Fibroblast of peridontal ligament (primary cell): ENCODE data around the gene DDX39B.
"Not testable (repeated sequence)": the region's sequence is repeated elsewhere in the genome, so short reads cannot be mapped to it uniquely, and the experiment has no call there.

Source experiments
- DNase-seq: peaks from one replicate; pipeline ENCODE4 v3.0.0-alpha.2; 2010; ENCODE audit errors: extremely low read depth

DDX39B gene

DNA sequence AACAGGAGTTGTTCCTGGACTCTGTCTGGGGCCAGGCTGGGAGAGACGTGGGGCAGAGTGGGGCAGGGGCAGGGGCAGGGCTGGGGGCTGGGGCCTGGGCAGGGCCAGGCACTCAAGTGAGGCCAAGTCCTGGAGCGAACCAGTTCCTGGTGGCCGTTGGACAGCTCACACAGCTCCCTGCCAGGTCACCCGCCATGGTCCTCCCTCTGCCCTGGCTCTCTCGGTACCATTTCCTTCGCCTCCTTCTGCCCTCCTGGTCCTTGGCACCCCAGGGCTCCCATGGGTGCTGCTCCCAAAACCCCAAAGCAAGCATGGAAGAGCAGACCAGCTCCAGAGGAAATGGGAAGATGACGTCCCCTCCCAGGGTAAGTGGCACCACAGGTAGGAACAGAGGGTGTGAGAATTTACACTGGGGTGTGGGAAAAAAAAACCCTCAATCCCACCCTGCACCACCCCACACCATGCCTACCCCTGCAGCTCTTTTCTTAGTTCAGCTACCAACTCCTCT is 12.9 kb downstream of the DDX39B start, which contains the start of gene MCCD1:
Gene MCCD1, plus strand, starts transcription at position 142 of the 508 bp plus-strand sequence. Its CDS starts 53 bp downstream, at position 195.
- DNase-seq = no peak

DNA sequence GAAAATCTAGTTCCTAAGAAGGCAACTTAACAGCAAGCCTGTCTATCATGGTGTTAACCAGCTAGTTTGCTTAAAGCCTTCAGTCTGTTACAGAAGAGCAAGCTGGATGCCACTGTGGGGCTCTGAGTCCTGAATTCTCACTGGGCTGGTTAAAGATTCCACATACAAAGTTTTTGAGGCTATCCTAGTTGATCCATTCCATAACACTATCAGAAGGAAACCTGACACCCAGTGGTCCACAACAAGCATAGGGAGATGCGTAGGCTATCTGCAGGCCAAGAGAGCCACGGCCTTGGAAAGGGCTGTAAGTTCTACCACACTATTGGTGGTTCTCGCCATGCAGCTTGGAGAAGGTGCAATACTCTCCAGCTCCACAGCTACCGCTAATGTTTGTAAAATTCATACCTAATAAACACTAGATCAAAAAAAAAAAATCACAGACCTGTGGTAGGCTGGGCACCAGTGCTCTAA is 13.5 kb downstream of the DDX39B start:
- no peak for DNase-seq

DNA sequence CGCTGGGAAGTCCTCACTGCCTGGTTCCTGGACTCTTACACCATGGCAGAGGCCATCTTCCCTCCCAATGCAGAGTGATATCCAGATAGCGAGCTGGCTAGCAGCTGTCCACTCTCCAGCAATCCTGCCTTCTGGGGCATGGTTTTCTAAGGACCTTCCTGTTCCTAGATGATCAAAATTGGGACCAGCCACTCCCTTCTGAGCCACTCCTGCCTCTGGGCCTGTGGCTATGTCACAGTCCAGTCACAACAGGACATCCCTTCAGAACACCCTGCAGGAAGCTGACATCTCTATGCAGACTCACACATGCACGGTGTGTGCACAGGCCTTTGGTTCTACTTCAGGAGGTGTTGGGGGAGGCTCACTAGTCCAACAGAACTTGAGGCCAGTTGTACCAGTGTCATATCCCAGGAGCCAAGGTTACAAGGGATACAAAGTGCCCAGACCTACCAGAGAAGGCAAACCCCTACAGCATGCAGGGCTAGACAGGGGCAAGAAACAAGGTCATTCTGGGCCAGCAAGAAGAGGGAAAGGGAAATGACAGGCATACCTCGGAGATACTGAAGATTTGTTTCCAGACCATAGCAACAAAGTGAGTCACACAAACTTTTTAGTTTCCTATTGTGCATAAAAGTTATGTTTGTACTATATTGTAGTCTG is 15.7 kb downstream of the DDX39B start:
- no peak for DNase-seq

DNA sequence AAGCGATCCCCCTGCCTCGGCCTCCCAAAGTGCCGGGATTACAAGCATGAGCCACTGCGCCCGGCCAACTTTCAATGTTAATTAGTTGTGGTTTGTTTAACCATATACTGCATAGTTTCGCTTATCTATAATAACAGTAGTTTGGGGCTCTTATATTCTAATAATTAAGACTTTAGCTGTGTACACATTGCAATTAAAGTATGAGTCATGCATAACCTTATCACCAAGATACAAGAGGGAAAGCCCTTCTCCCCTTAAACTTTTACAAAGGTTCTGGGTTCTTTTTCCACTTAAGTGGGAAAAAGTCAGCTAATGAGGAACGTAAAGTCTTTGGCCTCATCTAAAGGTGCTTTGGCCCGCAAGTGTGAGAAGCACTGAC is 16.3 kb downstream of the DDX39B start:
- DNase-seq = no peak

DNA sequence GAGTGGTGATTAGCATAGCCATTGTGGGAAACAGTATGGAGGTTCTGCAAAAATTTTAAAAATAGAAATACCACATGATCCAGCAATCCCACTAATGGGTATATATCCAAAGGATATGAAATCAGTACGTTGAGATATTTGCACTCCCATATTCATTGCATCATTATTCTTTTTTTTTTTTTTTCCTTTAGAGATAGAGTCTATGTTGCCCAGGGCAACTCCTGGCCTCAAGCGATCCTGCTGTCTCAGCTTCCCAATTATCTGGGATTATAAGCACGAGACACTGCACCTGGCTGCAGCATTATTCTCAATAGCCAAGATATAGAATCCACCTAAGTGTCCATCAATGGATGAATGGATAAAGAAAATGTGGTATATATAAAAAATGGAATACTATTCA is 20.0 kb downstream of the DDX39B start:
- no peak for DNase-seq

DNA sequence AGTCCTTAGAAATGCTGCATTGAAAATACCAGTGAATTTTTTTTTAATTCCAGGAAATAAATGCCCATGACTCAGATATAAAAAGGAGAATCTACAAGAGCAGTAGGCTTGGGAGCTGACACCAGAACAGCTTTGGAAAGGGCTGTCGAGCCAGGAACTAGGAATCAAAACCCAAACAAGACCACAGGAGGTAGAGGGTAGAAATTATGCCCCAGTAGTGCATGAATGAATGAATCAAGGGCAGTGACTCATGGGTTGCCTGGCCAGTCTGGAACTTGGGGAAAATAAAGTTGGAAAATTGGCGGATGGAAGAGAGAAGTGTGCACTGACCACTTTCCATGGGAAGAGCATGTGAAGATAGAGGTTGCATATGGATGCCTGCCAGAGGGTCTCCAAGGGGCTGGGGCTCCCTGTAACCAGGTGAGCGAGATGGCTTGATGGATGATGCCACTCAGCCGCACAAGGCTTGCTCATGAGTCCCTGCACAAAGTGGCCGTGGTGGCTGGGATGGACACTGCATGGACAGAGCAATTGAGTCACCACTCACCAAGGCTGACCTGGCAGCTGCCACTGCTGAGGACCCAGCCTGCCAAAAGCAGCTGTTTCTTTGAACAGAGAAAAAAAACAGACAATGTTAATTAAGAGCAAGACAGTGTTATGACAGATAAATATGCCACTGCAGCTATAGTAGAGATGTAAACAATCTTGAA is 28.2 kb downstream of the DDX39B start:
- DNase-seq = no peak

DNA sequence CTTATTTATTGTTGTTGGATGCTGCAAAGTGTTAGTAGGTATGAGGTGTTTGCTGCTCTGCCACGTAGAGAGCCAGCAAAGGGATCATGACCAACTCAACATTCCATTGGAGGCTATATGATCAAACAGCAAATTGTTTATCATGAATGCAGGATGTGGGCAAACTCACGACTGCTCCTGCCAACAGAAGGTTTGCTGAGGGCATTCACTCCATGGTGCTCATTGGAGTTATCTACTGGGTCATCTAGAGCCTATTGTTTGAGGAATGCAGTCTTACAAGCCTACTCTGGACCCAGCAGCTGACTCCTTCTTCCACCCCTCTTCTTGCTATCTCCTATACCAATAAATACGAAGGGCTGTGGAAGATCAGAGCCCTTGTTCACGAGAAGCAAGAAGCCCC is 31.8 kb downstream of the DDX39B start:
- DNase-seq = no peak

DNA sequence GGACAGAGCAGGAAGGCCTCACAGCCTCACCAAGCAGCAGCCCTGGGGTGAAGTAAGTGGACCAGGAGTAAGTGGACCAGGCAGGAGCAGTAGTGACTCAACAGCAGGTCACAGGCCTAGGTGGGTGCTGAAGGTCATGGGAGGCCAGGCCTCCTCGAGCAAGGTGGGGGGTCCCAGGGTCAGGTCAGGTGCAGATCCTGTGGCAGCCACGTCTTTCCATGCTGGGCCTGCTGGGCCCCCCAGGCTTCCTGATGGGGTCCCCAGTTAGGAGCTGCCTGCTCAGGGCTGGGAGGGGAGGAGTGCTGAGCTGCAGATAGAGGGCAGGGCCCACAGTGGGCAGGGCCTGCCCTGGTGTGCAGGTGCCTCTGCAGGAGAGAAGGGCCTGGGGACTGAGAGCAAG is 32.8 kb downstream of the DDX39B start:
- DNase-seq = not testable (repeated sequence)

DNA sequence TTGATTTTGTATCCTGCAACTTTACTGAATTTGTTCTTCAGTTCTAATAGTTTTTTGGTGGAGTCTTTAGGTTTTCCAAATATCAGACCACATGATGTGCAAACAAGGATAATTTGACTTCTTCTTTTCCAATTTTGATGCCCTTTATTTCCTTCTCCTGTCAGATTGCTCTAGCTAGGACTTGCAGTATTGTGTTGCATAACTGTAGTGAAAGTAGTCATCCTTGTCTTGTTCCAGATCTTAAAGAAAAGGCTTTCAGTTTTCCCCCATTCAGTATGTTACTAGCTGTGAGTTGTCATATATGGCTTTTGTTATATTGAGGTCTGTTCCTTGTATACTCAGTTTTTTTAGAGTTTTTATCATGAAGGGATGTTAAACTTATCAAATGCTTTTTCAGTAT is 39.2 kb downstream of the DDX39B start:
- peak; percentile 35 for DNase-seq

DNA sequence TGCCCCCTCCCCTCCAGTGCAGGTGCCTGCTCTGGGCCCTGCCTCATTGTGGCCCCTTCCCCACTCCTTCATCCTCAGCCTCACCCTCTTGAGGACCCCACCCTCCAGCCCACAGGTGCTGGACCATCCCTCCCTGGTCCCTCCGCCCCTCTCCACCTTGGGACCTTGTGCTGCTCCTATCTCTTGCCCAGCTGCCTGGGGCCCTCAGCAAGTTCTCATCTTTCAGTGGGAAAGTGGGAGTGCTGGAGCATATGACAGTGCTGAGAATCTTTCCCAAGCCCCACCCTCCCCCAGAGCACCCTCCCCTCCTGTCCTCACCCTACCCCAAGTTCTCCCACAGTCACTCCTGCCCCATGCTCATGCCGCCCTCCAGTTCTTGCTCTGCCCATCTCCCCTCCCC is 42.2 kb downstream of the DDX39B start:
- not testable (repeated sequence) for DNase-seq

DNA sequence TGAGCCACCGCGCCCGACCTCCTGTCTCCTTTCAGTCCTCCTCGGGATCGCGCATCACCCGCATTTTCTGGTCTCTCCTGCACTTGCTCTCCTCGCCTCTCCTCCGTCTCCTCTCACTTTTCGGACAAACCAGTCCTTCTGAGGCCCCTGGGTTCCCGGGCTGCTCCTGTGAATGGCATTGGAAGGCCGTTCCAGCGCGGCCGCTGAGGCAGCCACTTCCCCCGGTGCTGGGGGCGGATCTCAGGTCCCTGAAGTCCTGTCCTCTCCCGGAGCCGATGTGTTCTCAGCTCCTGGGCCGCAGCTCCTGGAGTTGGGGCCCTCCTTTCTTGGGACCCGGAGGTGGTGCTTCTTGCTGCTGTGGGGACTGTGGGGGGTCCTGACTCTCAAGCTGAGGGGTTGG is 43.1 kb downstream of the DDX39B start:
- no peak for DNase-seq

DNA sequence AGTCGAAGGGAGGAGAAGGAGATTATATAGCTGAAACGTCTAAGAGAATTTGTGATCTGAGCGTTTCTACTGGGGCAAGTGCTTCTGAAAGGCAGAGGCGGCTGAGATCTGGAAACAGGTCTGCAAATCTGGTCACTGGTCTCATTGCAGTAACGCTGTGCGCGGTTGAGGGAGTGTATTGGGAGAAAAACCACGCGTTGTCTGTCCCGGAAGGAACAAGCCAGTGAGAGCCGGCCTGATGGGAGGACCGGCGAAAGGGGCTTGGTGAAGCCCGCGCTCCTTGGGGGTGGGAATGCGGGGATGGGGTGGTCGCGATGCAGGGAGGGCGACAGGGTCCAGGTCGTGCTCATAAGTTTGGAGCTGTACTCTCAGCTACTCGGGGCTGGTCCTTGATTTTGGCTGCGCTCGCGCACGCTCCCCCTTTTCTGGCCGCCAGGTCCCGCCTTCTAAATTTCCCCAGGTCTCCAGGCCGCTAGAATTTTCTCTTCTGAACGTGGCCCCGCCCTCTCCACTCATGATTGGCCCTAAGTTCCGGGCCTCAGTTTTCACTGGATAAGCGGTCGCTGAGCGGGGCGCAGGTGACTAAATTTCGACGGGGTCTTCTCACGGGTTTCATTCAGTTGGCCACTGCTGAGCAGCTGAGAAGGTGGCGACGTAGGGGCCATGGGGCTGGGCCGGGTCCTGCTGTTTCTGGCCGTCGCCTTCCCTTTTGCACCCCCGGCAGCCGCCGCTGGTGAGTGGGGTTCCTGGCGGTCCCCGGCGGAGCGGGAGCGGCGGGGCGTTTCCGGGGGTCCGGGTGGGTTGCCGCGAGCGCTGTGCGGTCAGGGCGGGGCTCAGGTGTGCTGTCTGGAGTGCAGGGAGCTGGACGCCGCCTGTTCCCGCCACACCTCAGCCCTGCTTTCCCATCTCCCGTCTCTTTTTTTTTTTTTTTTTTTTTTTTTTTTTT is 44.0 kb downstream of the DDX39B start, which contains the start of gene MICB:
Gene MICB, plus strand, starts transcription at position 615 of the 946 bp plus-strand sequence. Its CDS starts 49 bp downstream, at position 664.
- peak; percentile 63 for DNase-seq

DNA sequence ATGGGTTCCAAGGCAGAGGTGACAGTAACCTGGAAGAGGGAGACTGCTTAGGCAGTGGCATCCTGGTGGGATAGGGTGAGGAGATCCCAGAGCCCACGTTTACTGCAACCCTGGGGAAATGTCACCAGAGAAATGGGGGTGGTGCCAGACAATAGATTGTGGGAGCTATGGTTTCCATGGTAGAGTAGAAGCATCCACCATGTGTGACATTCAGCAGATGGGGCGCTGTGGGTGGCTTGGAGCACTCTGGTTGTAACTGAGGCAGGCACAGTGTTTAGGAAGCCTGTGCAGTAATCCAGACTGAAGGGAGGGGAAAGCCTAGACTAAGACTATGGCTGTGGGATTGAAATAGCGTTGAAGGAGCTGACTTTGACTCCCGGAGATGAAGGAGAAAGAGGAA is 45.0 kb downstream of the DDX39B start:
- DNase-seq = not testable (repeated sequence)

DNA sequence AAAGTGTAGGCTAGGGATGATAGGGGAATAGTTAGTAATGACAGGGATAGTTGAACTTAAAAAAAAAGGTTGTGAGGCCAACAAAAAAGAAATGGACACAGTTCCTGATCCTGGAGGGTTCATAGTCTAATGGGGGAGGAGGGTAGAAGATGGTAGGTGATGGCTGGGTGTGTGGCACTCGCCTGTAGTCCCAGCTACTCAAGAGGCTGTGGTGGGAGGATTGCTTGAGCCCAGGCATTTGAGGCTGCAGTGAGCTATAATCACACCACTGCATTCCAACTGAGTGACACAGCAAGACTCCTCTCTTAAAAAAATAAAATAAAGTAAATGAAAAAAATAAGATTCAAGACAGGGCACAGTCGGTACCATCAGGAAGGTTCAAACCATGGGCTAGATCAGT is 46.2 kb downstream of the DDX39B start:
- DNase-seq = peak; percentile 62

DNA sequence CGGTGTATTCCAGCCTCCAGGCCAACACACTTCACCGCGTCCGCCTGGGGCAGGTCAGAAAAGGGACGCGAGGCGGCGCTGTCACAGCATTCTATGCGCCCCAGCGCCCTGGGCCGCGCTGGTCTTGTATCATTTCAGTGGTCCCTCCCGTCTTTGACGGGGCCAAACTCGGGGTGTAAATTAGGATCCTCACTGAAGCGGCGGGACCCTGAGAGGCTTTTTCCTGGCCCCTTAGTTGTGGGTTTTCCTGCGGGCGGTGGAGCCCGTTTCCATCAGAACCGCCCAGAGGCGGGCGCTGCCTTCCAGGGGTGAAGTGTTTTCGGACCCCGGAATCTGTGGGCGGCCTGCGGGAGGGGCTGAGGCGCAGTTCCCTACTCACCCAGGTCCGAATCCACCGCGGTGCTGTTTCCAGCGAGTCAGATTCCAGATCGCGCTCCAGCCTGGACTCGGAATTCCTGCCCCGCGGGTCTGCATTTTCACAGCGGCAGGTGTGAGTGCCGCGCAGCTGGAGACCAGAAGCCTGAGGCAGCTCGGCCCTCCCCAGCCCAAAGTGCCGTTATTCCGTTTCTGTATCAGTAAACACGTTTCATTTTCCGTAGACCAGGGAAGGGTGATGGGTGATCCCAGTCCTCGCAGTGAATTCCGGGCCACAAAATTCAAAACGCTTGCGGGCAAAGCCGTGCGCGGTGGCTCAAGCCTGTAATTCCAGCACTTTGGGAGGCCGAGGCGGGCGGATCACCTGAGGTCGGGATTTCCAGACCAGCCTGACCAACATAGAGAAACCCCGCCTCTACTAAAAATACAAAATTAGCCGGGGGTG is 47.7 kb downstream of the DDX39B start:
- DNase-seq = peak; percentile 78

DNA sequence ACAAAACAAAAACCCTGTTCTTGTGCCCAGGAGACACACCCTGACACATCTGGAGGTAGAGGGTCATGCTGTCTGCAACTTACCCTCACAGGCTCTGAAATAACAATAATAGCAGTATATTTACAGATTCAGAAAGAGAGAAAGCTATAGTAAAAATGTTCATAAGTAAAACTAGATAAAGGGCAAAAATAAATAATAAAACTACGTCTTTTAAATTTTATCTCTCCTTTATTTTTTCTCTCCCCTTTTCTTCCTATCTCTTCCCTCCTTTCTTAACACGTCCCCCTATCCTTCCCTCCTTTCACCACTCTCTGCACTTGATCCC is 48.3 kb downstream of the DDX39B start:
- not testable (repeated sequence) for DNase-seq

DNA sequence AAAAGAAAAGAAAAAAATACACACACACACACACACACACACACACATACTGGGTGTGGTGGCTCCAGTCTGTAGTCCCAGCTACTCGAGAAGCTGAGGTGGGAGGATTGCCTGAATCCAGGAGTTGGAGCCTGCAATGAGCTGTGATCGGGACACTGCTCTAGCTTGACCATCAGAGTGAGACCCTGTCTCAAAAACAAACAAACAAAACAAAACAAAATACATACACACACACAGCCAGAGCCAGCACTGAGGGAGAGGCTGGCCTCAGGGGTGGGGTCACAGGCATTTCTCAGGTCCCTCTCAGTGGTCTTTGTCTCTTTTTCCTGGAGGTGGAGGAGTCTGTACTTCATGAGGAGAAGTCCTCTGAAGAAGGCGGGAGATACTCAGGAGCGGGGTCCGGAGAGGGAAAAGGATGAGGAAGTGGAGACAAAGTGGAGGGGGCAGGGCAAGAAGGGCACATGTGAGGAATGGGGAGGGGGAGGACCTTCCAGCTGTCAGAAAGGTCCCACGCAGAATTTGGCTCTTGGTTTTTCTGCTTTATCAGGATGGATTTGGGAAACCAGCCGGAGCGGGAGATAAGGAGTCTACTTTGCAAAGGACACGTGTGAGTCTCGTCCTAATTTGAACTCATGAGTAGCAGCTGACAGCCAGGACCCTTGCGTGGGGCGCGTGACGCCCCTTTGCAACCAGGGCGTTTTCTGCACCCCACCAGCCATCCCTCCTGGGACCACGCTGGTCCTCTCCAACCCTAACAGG is 51.5 kb downstream of the DDX39B start:
- no peak for DNase-seq

DNA sequence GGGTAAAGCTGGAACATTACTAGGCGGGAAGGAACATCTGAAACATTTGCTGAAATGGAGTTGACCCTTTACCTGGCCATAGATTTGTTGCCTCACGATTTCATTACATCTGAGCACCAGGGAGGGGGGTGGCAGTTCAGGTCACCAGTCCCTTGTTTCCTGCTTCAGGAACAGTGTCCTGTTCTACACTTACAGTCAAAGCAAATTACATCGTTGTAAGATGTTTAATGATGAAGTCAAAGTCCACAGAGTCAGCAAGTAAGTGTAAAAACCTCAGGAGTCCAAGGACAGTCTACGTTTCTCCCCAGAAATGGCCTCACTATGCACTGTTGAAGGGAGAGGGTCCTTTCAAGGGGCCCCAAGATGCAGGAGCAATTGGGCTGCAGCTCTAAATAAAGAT is 52.7 kb downstream of the DDX39B start:
- no peak for DNase-seq

DNA sequence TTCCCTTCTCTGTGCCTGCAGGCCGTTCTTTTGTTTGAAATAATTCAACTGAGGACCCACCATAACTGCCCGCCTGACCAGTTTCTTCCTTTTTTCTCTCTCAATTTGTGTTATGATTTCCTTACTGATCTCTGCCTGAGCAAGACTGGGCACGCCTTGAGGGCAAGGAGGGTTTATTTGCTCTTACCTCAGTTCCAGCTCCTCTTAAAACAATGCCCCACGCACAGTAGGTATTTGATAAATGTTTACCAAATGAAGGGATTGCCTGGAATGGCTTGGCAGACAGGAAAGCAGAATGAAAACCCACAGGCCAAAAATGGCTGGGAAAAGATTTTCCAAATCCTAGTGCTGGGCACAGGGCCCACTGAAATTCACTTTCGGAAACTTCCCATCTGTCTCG is 54.1 kb downstream of the DDX39B start:
- DNase-seq = not testable (repeated sequence)

DNA sequence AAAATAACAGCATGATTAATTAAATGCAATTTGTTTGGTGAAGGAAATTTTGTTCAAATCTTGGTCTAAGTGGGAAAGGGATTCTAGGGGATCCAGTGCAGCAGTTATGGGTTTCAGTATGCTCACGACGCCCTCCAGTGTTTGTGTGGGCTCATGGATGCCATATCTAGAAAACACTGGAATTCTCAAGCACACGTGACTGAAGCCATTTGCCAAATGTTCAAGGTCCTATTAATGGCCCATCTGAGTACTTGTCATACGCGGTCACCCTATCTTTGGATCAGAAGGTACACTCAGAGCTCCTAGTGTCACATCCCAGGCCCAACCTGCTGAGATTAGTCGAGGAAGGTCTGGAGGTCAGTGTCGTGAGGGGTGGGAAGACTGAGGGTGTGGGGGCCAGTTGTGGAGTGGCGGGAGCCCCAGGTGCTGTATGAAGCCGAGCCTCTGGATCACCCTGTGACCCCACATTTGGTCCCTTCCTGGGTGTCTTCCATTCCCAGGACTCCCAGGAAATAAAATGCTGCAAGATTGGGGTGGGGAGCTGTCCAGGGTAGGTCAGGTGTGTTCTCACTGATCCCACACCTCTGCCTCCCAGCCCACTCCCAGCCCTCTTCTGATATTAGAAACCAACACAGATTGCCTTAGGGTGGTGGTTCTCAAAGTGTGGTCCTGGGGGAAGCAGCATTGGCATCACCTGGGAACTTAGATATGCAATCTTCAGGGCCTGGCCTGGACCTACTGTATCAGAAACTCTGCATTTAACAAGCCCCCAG is 55.6 kb downstream of the DDX39B start:
- DNase-seq = not testable (repeated sequence)
